Nephron progenitor cell (in vitro differentiated cells): ENCODE data around the gene APBB2.
"Not testable (repeated sequence)": the region's sequence is repeated elsewhere in the genome, so short reads cannot be mapped to it uniquely, and the experiment has no call there.

ENCODE experiments used
- DNase-seq: peaks from one replicate; pipeline ENCODE4 v3.0.0; 2021
- H3K27ac Mint-ChIP-seq: 2 replicates; pipeline ENCODE4 v1.8.0; 2021; ENCODE audit warnings: mild to moderate bottlenecking, moderate library complexity, mixed read lengths
- H3K27me3 Mint-ChIP-seq: 2 replicates; pipeline ENCODE4 v1.8.0; 2021; ENCODE audit warnings: mild to moderate bottlenecking, low read depth, mixed read lengths; ENCODE audit not compliant: poor library complexity
- H3K36me3 Mint-ChIP-seq: 2 replicates; pipeline ENCODE4 v1.8.0; 2021; ENCODE audit warnings: low read depth, mixed read lengths
- H3K4me1 Mint-ChIP-seq: 2 replicates; pipeline ENCODE4 v1.8.0; 2021; ENCODE audit warnings: mixed read lengths
- H3K4me3 Mint-ChIP-seq: 2 replicates; pipeline ENCODE4 v1.8.0; 2021; ENCODE audit warnings: mild to moderate bottlenecking, moderate library complexity, mixed read lengths
- H3K9me3 Mint-ChIP-seq: 2 replicates; pipeline ENCODE4 v1.8.0; 2021; ENCODE audit warnings: mild to moderate bottlenecking, moderate library complexity, mixed read lengths
- CTCF ChIP-seq: fragments of 200-600 bp; sonication (generic); IDR thresholded peaks from 2 replicates; pipeline ENCODE4 v1.5.0; 2021; ENCODE audit warnings: antibody characterized with exemption

Gene APBB2

DNA sequence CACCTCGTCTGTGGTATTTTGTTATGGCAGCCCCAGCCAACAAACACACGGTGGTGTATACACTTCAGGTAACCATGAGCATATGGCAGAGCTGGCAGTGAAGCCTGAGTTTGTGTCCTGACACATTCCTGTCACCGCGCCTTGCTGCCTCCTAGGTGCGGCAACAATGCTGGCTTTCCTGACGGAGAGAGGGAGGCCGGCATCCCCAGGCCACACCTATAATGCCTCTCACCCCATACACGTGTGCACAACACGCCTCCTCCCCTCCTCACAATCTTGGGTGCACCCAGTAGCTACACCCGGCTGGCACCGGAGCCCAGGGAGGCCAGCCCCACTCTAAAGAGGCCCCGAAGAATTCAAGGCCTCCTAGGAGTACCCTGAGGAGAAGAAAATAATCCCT, 306.0 kb downstream of the APBB2 start:
- H3K36me3 Mint-ChIP-seq: no peaks in the 10 kb centered on the region
- H3K4me1 Mint-ChIP-seq: peaks cover 29% of the 10 kb centered on the region
- H3K27me3 Mint-ChIP-seq: no peaks in the 10 kb centered on the region
- H3K4me3 Mint-ChIP-seq: no peak overlapping the region
- no peaks in the 10 kb centered on the region for H3K9me3 Mint-ChIP-seq
- no peak for DNase-seq
- no peak overlapping the region for H3K27ac Mint-ChIP-seq
- TF ChIP-seq CTCF: no peak

- Mint-ChIP-seq H3K27ac (peak overlapping the region; percentile 80), H3K9me3 (no peaks in the 10 kb centered on the region), H3K36me3 (no peaks in the 10 kb centered on the region), H3K27me3 (no peaks in the 10 kb centered on the region), H3K4me1 (peaks cover 29% of the 10 kb centered on the region), H3K4me3 (no peak overlapping the region)
- no peak for TF ChIP-seq CTCF
- no peak for DNase-seq
Observed at GRCh38 chr4:40905414-40905813, 308.9 kb downstream of the APBB2 start.

GRCh38 chr4:40900531-40900930, 313.8 kb downstream of the APBB2 start:
- H3K27ac Mint-ChIP-seq, H3K36me3 Mint-ChIP-seq, H3K9me3 Mint-ChIP-seq, H3K27me3 Mint-ChIP-seq, H3K4me3 Mint-ChIP-seq, DNase-seq, H3K4me1 Mint-ChIP-seq: not testable (repeated sequence)

GRCh38 chr4:40897557-40898203, 316.7 kb downstream of the APBB2 start:
- peak; percentile 83 for DNase-seq
- H3K27ac Mint-ChIP-seq: no peak overlapping the region
- peak; percentile 70 for TF ChIP-seq CTCF
- H3K36me3 Mint-ChIP-seq: no peaks in the 10 kb centered on the region
- no peaks in the 10 kb centered on the region for H3K9me3 Mint-ChIP-seq
- no peaks in the 10 kb centered on the region for H3K27me3 Mint-ChIP-seq
- H3K4me1 Mint-ChIP-seq: no peaks in the 10 kb centered on the region
- H3K4me3 Mint-ChIP-seq: no peak overlapping the region

GRCh38 chr4:40890764-40891163, 323.6 kb downstream of the APBB2 start:
- no peak for DNase-seq
- no peak for TF ChIP-seq CTCF
- Mint-ChIP-seq H3K4me3 (no peak overlapping the region), H3K27ac (no peak overlapping the region), H3K27me3 (peaks cover 2% of the 10 kb centered on the region), H3K4me1 (peaks cover 17% of the 10 kb centered on the region), H3K9me3 (no peaks in the 10 kb centered on the region), H3K36me3 (peaks cover 14% of the 10 kb centered on the region)

- Mint-ChIP-seq H3K9me3 (no peaks in the 10 kb centered on the region), H3K27me3 (peaks cover 2% of the 10 kb centered on the region)
Observed at GRCh38 chr4:40890199-40890598, 324.1 kb downstream of the APBB2 start.

More at GRCh38 chr4:40890199-40890598, 324.1 kb downstream of the APBB2 start:
- DNase-seq: no peak
- TF ChIP-seq CTCF: no peak
- Mint-ChIP-seq H3K36me3 (peaks cover 14% of the 10 kb centered on the region), H3K4me1 (peaks cover 19% of the 10 kb centered on the region), H3K4me3 (no peak overlapping the region), H3K27ac (no peak overlapping the region)
